Neural cell (in vitro differentiated cells): ENCODE results near the gene LGI4. TPM values are rescaled to one million over a fixed set of nuclear protein-coding genes. Genes with fewer than 3 reads are reported as not detected.

Experiments used
- H2AFZ ChIP-seq: fragments of 200-600, 300-800 bp; sonication (generic), shearing (Covaris generic); 2 replicates; pipeline ENCODE4 v1.6.0; 2014; ENCODE audit warnings: low read depth, mild to moderate bottlenecking, antibody characterized with exemption, low read length, moderate library complexity
- H3F3A ChIP-seq: fragments of 200-600 bp; shearing (Covaris generic); 2 replicates; pipeline ENCODE4 v1.6.1; 2016; ENCODE audit warnings: mild to moderate bottlenecking, moderate library complexity, mixed read lengths, antibody characterized with exemption, low read length; ENCODE audit not compliant: insufficient read depth, poor library complexity, severe bottlenecking
- H3K27ac ChIP-seq: fragments of 200-600, 300-800 bp; sonication (generic), shearing (Covaris generic); 2 replicates; pipeline ENCODE4 v1.5.1; 2014; ENCODE audit warnings: mild to moderate bottlenecking, low read length, moderate library complexity
- H3K27me3 ChIP-seq: fragments of 300-800, 200-600 bp; sonication (generic), shearing (Covaris generic); 2 replicates; pipeline ENCODE4 v1.6.0; 2014; ENCODE audit warnings: mild to moderate bottlenecking, low read depth, low read length, moderate library complexity; ENCODE audit not compliant: insufficient read depth
- H3K36me3 ChIP-seq: fragments of 300-800, 200-600 bp; sonication (generic), shearing (Covaris generic); 2 replicates; pipeline ENCODE4 v1.5.1; 2014; ENCODE audit warnings: mild to moderate bottlenecking, antibody characterized with exemption, low read length, moderate library complexity; ENCODE audit not compliant: insufficient read depth
- H3K4me2 ChIP-seq: fragments of 300-800, 200-600 bp; sonication (generic), shearing (Covaris generic); 2 replicates; pipeline ENCODE4 v1.6.0; 2014; ENCODE audit warnings: mild to moderate bottlenecking, low read length
- H3K4me3 ChIP-seq: fragments of 300-800, 200-600 bp; sonication (generic), shearing (Covaris generic); 2 replicates; pipeline ENCODE4 v1.5.1; 2014; ENCODE audit warnings: mild to moderate bottlenecking, low read length, moderate library complexity
- H3K79me2 ChIP-seq: fragments of 200-600 bp; shearing (Covaris generic); replicated peaks from 2 replicates; pipeline ENCODE4 v1.6.0; 2014; ENCODE audit warnings: mild to moderate bottlenecking, low read length, moderate library complexity; ENCODE audit not compliant: insufficient read depth
- H3K9ac ChIP-seq: fragments of 300-800, 200-600 bp; sonication (generic), shearing (Covaris generic); 2 replicates; pipeline ENCODE4 v1.6.1; 2016; ENCODE audit warnings: mild to moderate bottlenecking, low read length, mixed read lengths
- H3K9me2 ChIP-seq: fragments of 200-600 bp; shearing (Covaris generic); 2 replicates; pipeline ENCODE4 v1.6.1; 2016; ENCODE audit warnings: mild to moderate bottlenecking, low read length, mixed read lengths; ENCODE audit not compliant: insufficient read depth
- H3K9me3 ChIP-seq: fragments of 200-600, 300-800 bp; sonication (generic), shearing (Covaris generic); 2 replicates; pipeline ENCODE4 v1.6.1; 2016; ENCODE audit warnings: mild to moderate bottlenecking, mixed run types, low read length, moderate library complexity, mixed read lengths
- H4K20me1 ChIP-seq: fragments of 200-600 bp; shearing (Covaris generic); 2 replicates; pipeline ENCODE4 v1.6.1; 2016; ENCODE audit warnings: mild to moderate bottlenecking, mixed run types; ENCODE audit not compliant: insufficient read depth
- EP300 ChIP-seq: fragments of 450-650 bp; conservative IDR thresholded peaks from 2 replicates; pipeline ENCODE4 v1.6.1; 2014; ENCODE audit warnings: antibody characterized with exemption, mild to moderate bottlenecking, moderate library complexity; ENCODE audit not compliant: poor library complexity, severe bottlenecking
- EZH2 ChIP-seq: fragments of 200-600, 300-800 bp; shearing (Covaris generic), sonication (generic); IDR thresholded peaks from 2 replicates; pipeline ENCODE4 v1.6.1; 2014; ENCODE audit warnings: antibody characterized with exemption, low read length, borderline replicate concordance, mild to moderate bottlenecking; ENCODE audit not compliant: insufficient read depth, poor library complexity, severe bottlenecking
- MXI1 ChIP-seq: fragments of 450-650 bp; conservative IDR thresholded peaks from 2 replicates; pipeline ENCODE4 v1.6.1; 2014; ENCODE audit warnings: antibody characterized with exemption, mild to moderate bottlenecking; ENCODE audit not compliant: poor library complexity, severe bottlenecking
- POLR2AphosphoS5 ChIP-seq: IDR thresholded peaks from 2 replicates; pipeline ENCODE4 v1.6.1; 2012
- RAD21 ChIP-seq: fragments of 450-650 bp; conservative IDR thresholded peaks from 2 replicates; pipeline ENCODE4 v1.6.1; 2014; ENCODE audit warnings: antibody characterized with exemption, mild to moderate bottlenecking, moderate library complexity
- REST ChIP-seq: IDR thresholded peaks from 2 replicates; pipeline ENCODE4 v1.6.1; 2012; ENCODE audit warnings: borderline replicate concordance
- SMC3 ChIP-seq: fragments of 450-650 bp; conservative IDR thresholded peaks from 2 replicates; pipeline ENCODE4 v1.6.1; 2014; ENCODE audit warnings: antibody characterized with exemption, mild to moderate bottlenecking, moderate library complexity; ENCODE audit not compliant: poor library complexity
- TAF1 ChIP-seq: IDR thresholded peaks from 2 replicates; pipeline ENCODE4 v1.6.1; 2012; ENCODE audit warnings: low read depth
- polyA plus RNA-seq: library from polyadenylated mRNA; depleted of rRNA; stranded (reverse); fragments of >200 nt; gene quantifications from 2 replicates; pipeline ENCODE4 v1.2.3, GENCODE V29; 2014
- TF ChIP-seq, protein P1 (sequence below): fragments of 450-650 bp; IDR thresholded peaks from 2 replicates; pipeline ENCODE4 v1.5.1; 2014; ENCODE audit warnings: antibody characterized with exemption, mild to moderate bottlenecking, moderate library complexity; ENCODE audit not compliant: poor library complexity, severe bottlenecking

Gene LGI4
- polyA plus RNA-seq, 1 donor from 2014 or later: 0.63 TPM

- Histone ChIP-seq H3K9ac (no peak overlapping the region), H3K4me3 (no peak overlapping the region), H3K9me2 (no peaks in the 10 kb centered on the region), H3K9me3 (no peaks in the 10 kb centered on the region), H3K79me2 (no peaks in the 10 kb centered on the region), H4K20me1 (no peaks in the 10 kb centered on the region), H3K27ac (no peak overlapping the region), H3K36me3 (no peaks in the 10 kb centered on the region), H3F3A (no peaks in the 10 kb centered on the region), H3K4me2 (no peak overlapping the region), H3K27me3 (peaks cover 37% of the 10 kb centered on the region), H2AFZ (no peak overlapping the region)
- no peak for TF ChIP-seq EZH2
- no peak for TF ChIP-seq SMC3
- TF ChIP-seq MXI1: no peak
- no peak for TF ChIP-seq RAD21
- no peak for TF ChIP-seq REST
- TF ChIP-seq POLR2AphosphoS5: no peak
- TF ChIP-seq, protein P1, sequence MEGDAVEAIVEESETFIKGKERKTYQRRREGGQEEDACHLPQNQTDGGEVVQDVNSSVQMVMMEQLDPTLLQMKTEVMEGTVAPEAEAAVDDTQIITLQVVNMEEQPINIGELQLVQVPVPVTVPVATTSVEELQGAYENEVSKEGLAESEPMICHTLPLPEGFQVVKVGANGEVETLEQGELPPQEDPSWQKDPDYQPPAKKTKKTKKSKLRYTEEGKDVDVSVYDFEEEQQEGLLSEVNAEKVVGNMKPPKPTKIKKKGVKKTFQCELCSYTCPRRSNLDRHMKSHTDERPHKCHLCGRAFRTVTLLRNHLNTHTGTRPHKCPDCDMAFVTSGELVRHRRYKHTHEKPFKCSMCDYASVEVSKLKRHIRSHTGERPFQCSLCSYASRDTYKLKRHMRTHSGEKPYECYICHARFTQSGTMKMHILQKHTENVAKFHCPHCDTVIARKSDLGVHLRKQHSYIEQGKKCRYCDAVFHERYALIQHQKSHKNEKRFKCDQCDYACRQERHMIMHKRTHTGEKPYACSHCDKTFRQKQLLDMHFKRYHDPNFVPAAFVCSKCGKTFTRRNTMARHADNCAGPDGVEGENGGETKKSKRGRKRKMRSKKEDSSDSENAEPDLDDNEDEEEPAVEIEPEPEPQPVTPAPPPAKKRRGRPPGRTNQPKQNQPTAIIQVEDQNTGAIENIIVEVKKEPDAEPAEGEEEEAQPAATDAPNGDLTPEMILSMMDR: no peak
- no peak for TF ChIP-seq EP300
- TF ChIP-seq TAF1: no peak
Observed at GRCh38 chr19:35157431-35157830, 22.6 kb upstream of the LGI4 start.

DNA sequence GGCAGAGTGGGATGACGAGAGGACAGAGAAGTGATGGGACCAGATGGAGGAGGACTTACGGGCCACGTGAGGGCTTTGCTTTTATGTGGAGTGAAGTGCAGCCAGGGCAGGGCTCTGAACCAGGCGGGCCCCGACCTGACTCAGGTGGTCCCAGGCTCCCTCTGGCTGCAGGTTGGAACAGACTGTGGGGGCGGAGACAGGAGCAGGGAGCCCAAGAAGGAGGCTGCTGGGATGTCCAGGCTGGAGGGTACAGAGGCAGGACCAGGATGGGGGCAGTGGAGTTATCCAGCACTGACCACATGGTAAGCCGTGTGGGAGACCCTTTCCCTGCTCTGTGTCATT is 21.8 kb upstream of the LGI4 start:
- Histone ChIP-seq H3F3A (no peaks in the 10 kb centered on the region), H3K9me2 (no peaks in the 10 kb centered on the region), H3K4me3 (no peak overlapping the region), H3K27me3 (peaks cover 37% of the 10 kb centered on the region), H3K79me2 (no peaks in the 10 kb centered on the region), H3K9ac (no peak overlapping the region), H2AFZ (no peak overlapping the region), H3K27ac (no peak overlapping the region), H4K20me1 (no peaks in the 10 kb centered on the region), H3K36me3 (no peaks in the 10 kb centered on the region), H3K9me3 (no peaks in the 10 kb centered on the region), H3K4me2 (no peak overlapping the region)
- no peak for TF ChIP-seq SMC3
- TF ChIP-seq EP300: no peak
- TF ChIP-seq POLR2AphosphoS5: no peak
- TF ChIP-seq, protein P1: no peak
